GM12872 (cell line): ENCODE data around the gene G6PC3.

Source experiments
- TF ChIP-seq, protein P1 (sequence below): IDR thresholded peaks from 3 replicates; pipeline ENCODE4 v1.5.1; 2011; ENCODE audit warnings: low read depth, mild to moderate bottlenecking, low read length, moderate library complexity; ENCODE audit not compliant: insufficient read depth

Gene G6PC3

DNA sequence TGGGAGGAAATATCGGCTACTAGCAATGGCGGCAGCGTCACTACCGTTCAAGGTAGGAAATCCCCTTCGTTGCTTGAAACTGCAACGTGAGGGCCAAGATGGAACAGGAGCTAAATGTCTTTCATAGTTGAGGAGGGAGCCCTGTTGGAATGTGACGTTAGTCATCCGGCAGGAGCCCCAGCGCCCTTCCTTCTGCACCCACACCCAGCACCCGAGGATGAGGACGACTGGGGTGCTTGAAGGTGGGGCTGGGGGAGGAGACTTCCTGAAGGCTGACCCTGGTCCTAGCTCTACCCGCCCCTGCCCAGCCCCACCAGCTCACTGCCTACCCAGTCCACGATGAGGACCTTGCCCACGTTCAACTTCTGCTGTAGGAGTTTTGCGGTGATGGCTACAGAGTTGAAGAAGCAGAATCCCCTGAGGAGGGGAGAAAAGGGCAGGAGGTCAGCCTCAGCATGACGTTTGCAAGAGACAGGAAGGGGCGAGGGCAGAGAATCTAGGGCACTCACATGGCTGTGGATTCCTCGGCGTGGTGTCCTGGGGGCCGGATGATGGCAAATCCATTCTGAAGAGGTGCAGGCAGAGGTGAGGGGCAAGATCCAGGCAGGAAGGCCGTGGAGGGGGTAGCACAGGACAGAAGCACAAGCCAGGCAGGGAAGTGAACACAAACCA, 11.9 kb downstream of the G6PC3 start:
- TF ChIP-seq, protein P1, sequence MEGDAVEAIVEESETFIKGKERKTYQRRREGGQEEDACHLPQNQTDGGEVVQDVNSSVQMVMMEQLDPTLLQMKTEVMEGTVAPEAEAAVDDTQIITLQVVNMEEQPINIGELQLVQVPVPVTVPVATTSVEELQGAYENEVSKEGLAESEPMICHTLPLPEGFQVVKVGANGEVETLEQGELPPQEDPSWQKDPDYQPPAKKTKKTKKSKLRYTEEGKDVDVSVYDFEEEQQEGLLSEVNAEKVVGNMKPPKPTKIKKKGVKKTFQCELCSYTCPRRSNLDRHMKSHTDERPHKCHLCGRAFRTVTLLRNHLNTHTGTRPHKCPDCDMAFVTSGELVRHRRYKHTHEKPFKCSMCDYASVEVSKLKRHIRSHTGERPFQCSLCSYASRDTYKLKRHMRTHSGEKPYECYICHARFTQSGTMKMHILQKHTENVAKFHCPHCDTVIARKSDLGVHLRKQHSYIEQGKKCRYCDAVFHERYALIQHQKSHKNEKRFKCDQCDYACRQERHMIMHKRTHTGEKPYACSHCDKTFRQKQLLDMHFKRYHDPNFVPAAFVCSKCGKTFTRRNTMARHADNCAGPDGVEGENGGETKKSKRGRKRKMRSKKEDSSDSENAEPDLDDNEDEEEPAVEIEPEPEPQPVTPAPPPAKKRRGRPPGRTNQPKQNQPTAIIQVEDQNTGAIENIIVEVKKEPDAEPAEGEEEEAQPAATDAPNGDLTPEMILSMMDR, result no peak

DNA sequence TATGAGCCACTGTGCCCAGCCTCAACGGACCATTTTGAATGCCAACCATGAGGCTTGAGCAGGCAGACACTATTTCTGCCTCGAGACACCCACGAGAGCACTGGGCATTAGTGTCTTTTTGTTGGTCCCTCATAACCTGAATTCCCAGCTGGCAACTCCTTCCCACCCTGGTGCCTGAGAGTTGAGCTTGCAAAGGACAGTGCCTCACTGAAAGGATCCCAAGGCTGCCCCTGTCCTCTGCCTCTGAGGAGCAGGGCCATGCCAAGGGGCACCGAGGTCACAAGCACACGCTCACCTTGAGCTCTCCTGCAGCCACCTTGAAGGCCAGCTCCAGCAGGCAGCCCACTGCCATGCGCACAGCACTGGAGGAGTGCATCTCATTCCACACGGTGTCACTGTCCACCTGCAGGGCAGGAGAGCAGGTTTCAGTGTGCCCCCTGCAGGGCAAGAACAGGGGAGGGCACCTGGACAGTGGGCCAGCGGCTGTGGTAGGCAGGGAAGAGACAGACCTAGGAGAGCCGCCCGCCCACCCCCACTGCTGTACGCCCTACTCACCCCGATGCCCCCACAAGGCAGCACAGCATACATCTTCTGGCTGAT, 12.8 kb downstream of the G6PC3 start:
- TF ChIP-seq, protein P1, result peak; percentile 40; the same call in 2 of the 3 replicates

DNA sequence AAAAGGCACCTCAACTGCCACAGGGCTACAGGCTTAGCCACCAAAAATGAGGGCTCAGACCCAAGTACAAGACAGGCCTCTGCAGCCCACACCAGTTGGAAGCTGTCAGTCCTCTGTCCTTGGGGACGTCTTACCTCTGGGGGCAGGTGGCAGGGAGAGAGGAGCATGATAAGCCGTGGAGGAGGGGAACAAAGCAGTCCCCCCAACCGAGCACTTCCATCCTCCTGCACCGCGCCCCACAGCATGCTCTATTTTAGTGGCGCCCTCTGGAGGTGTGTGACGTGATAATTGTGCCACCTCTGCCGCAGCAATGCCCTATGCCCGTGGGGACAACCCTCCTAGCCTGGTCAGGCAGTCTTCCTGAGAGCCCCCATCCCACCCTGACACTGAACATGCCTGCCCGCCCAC, 13.6 kb downstream of the G6PC3 start:
- TF ChIP-seq, protein P1, result peak; percentile 42; the same call in 2 of the 3 replicates

DNA sequence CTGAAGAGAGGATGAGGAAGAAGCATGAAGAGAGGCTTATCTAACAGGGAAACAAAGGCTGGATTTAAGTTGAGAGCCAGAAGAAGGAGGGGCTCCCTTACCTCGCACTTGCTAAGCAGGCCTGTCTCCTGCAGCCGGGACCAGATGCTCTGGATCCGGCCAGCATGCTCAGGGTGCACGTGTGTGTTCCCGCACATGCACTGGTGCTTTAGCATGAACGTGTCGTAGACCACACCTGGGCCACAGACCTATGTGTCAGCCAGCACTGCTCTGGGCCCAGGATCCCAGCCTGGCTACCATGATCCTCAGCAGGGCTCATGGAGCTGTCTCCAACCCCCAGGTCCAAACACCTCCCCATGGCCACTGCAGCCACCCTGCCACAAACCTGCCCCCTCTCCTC, 14.4 kb downstream of the G6PC3 start:
- TF ChIP-seq, protein P1, result no peak

DNA sequence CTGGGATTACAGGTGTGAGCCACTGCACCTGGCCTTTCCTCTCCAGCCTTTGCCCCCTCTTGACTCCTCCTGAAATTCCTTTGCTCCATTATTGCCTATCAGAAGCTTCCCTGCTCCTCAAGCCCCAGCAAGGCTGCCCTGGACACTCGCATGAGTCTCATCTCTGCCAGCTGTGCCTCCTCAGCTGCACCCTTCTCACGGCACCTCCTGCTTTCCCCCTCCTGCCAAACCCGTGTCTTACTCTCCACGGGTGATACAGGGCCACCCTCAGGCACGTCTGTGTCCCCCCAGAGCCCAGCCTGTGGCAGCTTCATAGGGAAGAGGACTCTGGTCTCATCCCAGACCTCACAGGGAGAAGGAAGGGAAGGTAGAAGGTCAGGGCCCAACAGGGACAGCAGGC, 15.4 kb downstream of the G6PC3 start:
- TF ChIP-seq, protein P1, result no peak

DNA sequence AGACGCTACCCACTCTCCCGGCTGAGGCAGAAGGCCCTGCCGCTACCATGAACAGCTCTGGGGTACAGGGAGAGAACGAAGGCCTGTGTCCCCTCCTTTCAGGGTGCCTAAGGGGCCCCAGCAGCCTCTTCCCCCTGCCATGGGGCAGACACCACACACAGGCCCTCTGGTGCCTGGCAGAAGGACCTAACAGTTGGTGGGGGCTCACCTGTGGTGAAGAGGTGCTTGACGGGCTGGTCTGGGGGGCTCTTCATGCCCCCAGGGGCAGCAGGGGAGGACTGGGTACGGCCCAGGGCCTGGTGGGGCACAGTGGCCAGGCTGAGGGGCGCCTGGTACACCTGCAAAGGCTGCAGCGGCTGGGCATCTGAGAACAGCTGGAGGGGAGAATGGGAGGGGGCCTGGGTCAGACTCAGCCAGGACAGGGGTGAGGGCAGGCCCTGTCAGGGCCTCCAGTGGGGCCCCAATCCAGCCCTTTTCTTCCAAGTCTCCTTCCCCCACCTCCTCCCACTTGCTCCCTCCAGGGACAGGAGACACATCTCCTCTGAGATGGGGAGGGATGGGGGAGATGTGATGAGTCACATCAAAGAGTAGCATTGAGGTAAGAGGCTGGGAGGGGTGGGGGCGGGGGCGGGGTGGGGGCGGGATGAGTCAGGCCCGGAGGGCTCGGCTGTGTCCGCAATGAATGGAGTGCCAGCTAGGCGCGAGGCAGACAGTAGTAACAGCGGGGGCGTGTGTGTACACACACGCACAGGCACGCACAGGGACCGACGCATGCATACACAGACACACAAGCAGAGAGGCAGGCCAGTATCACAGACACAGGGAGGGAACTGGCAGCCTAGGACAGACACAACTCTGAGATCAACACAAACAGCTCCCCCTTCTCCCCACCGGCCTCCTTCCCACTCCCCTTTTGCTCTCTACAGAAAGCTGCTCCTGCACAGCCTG, 16.1 kb downstream of the G6PC3 start:
- TF ChIP-seq, protein P1, result no peak

DNA sequence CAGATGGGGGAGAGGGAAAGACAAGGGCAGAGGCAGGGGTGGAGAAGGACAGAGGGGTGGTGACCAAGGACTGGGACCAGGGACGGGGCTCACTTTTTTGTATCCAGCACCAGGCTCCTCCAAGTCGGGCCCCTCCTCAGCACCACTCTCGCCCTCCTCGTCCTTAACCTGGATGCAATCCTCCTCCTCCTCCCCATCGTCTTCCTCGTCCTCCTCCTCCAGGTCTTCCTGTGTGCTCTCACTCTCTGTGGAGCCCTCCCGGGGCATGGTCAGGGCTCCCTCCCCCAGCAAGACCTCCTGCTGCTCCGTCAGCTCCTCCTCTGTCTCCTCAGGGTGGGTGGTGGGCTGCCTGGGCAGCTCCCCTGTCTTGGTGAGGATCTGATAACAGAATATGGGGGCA, 16.8 kb downstream of the G6PC3 start:
- TF ChIP-seq, protein P1, result no peak
